Osteoblast (primary cell): ENCODE results near the gene LPO. TPM values are rescaled to one million over a fixed set of nuclear protein-coding genes. Genes with fewer than 3 reads are reported as not detected.

Source experiments
- DNase-seq: peaks from one replicate; pipeline ENCODE4 v3.0.0; 2011; ENCODE audit warnings: low spot score, mixed read lengths; ENCODE audit not compliant: insufficient read length; ENCODE audit errors: missing footprints
- H2AFZ ChIP-seq: 2 replicates; pipeline ENCODE4 v1.6.0; 2011; ENCODE audit warnings: mild to moderate bottlenecking, low read length
- H3K27ac ChIP-seq: 2 replicates; pipeline ENCODE4 v1.5.1; 2011; ENCODE audit warnings: mild to moderate bottlenecking, low read depth, low read length, moderate library complexity
- H3K27me3 ChIP-seq: 2 replicates; pipeline ENCODE4 v1.6.0; 2012; ENCODE audit warnings: mild to moderate bottlenecking, control low read depth, inconsistent platforms, low read length, moderate library complexity; ENCODE audit not compliant: insufficient read depth
- H3K36me3 ChIP-seq: 2 replicates; pipeline ENCODE4 v1.5.1; 2011; ENCODE audit warnings: mild to moderate bottlenecking, low read length, control low read depth, moderate library complexity; ENCODE audit not compliant: insufficient read depth
- H3K4me1 ChIP-seq: 2 replicates; pipeline ENCODE4 v1.5.1; 2011; ENCODE audit warnings: mild to moderate bottlenecking, low read length, control low read depth, moderate library complexity; ENCODE audit not compliant: insufficient read depth
- H3K4me2 ChIP-seq: 2 replicates; pipeline ENCODE4 v1.6.0; 2011; ENCODE audit warnings: mild to moderate bottlenecking, low read length; ENCODE audit not compliant: insufficient read depth
- H3K4me3 ChIP-seq: fragments of 200-600 bp; sonication (generic); 3 replicates; pipeline ENCODE4 v1.5.1; 2012; ENCODE audit warnings: mild to moderate bottlenecking, low read length, inconsistent platforms; ENCODE audit not compliant: insufficient read depth
- H3K79me2 ChIP-seq: 2 replicates; pipeline ENCODE4 v1.6.0; 2012; ENCODE audit warnings: mild to moderate bottlenecking, low read length, control low read depth, inconsistent platforms; ENCODE audit not compliant: insufficient read depth
- H3K9me3 ChIP-seq: 2 replicates; pipeline ENCODE4 v1.5.1; 2011; ENCODE audit warnings: low read depth, low read length, control low read depth
- H4K20me1 ChIP-seq: 2 replicates; pipeline ENCODE4 v1.6.0; 2012; ENCODE audit warnings: mild to moderate bottlenecking, low read length, control low read depth; ENCODE audit not compliant: insufficient read depth
- total RNA-seq: library from RNA; depleted of rRNA; stranded (reverse); fragments of >200 nt; gene quantifications from 2 replicates; pipeline ENCODE4 v1.2.3, GENCODE V29; 2012
- TF ChIP-seq, protein P1 (sequence below): IDR thresholded peaks from 2 replicates; pipeline ENCODE4 v1.5.1; 2011; ENCODE audit warnings: mild to moderate bottlenecking, low read depth, low read length, moderate library complexity; ENCODE audit errors: extremely low read depth

LPO gene
- total RNA-seq, 1 donor, result not detected

DNA sequence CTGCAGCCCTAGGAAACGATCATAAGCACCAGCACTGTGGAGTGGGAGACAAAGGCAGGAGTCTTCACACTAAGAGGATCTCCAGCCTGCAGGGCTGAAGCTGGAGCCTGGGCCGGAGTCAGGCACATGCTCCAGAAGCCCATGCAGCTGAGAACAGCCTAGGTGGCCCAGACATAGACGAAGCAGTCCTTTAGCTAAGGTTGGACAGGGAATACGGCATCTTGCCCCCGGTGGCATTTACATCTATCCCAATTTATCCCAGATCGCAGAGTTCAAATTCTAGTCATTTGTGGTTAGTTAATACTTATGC lies 76.3 kb downstream of the LPO start:
- peak; percentile 39 for DNase-seq
- H4K20me1 ChIP-seq, result no peaks in the 10 kb centered on the region
- TF ChIP-seq, protein P1, sequence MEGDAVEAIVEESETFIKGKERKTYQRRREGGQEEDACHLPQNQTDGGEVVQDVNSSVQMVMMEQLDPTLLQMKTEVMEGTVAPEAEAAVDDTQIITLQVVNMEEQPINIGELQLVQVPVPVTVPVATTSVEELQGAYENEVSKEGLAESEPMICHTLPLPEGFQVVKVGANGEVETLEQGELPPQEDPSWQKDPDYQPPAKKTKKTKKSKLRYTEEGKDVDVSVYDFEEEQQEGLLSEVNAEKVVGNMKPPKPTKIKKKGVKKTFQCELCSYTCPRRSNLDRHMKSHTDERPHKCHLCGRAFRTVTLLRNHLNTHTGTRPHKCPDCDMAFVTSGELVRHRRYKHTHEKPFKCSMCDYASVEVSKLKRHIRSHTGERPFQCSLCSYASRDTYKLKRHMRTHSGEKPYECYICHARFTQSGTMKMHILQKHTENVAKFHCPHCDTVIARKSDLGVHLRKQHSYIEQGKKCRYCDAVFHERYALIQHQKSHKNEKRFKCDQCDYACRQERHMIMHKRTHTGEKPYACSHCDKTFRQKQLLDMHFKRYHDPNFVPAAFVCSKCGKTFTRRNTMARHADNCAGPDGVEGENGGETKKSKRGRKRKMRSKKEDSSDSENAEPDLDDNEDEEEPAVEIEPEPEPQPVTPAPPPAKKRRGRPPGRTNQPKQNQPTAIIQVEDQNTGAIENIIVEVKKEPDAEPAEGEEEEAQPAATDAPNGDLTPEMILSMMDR, result no peak
- no peak overlapping the region for H3K4me2 ChIP-seq
- no peaks in the 10 kb centered on the region for H3K79me2 ChIP-seq
- no peaks in the 10 kb centered on the region for H3K36me3 ChIP-seq
- H3K4me3 ChIP-seq, result no peak overlapping the region
- no peak overlapping the region for H3K27ac ChIP-seq
- H3K27me3 ChIP-seq, result no peaks in the 10 kb centered on the region
- no peak overlapping the region for H2AFZ ChIP-seq
- no peaks in the 10 kb centered on the region for H3K4me1 ChIP-seq
- no peaks in the 10 kb centered on the region for H3K9me3 ChIP-seq

GRCh38 chr17:58315281-58315711 lies 76.9 kb downstream of the LPO start:
- Histone ChIP-seq H3K9me3 (no peaks in the 10 kb centered on the region), H3K4me1 (no peaks in the 10 kb centered on the region), H3K36me3 (no peaks in the 10 kb centered on the region), H4K20me1 (no peaks in the 10 kb centered on the region), H3K27ac (no peak overlapping the region), H2AFZ (no peak overlapping the region), H3K79me2 (no peaks in the 10 kb centered on the region), H3K4me2 (no peak overlapping the region), H3K4me3 (no peak overlapping the region), H3K27me3 (no peaks in the 10 kb centered on the region)
- peak; percentile 19 for DNase-seq
- TF ChIP-seq, protein P1, result no peak

DNA sequence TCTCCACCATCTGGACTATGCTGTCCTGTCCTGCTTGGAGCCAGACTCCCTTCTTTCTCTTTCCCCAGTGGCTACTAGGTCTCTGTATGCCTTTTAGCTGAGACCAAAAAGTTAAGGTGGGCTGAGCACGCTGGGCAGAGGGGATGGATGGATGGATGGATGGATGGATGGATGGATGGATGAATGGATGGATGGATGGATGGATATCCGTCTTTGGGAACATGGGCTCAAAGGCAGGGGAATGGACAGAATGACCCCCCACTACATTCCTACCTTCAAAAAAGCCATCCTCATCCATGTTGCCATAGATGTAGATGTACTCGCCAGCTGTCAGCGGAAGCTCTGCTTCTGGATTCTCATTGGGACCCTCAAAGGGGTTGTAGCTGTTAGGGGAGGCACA lies 77.4 kb downstream of the LPO start:
- Histone ChIP-seq H3K4me3 (no peak overlapping the region), H3K9me3 (no peaks in the 10 kb centered on the region), H3K4me2 (no peak overlapping the region), H3K27me3 (no peaks in the 10 kb centered on the region), H4K20me1 (no peaks in the 10 kb centered on the region), H3K27ac (no peak overlapping the region), H3K4me1 (no peaks in the 10 kb centered on the region), H3K79me2 (no peaks in the 10 kb centered on the region), H3K36me3 (no peaks in the 10 kb centered on the region), H2AFZ (no peak overlapping the region)
- TF ChIP-seq, protein P1, result no peak
- peak; percentile 54 for DNase-seq

GRCh38 chr17:58316260-58316960 lies 78.0 kb downstream of the LPO start:
- Histone ChIP-seq H3K4me3 (no peak overlapping the region), H3K36me3 (no peaks in the 10 kb centered on the region)

More at GRCh38 chr17:58316260-58316960, 78.0 kb downstream of the LPO start:
- no peaks in the 10 kb centered on the region for H3K9me3 ChIP-seq
- no peaks in the 10 kb centered on the region for H3K4me1 ChIP-seq
- no peak overlapping the region for H3K27ac ChIP-seq
- H4K20me1 ChIP-seq, result no peaks in the 10 kb centered on the region
- no peak overlapping the region for H2AFZ ChIP-seq
- no peaks in the 10 kb centered on the region for H3K27me3 ChIP-seq
- no peaks in the 10 kb centered on the region for H3K79me2 ChIP-seq
- TF ChIP-seq, protein P1, result no peak
- DNase-seq, result peak; percentile 27
- H3K4me2 ChIP-seq, result no peak overlapping the region
